GM12873 (cell line): ENCODE measurements around the gene SCNN1B.

ENCODE experiments used
- TF ChIP-seq, protein P1 (sequence below): IDR thresholded peaks from 2 replicates; pipeline ENCODE4 v1.5.1; 2012; ENCODE audit warnings: low read depth, mild to moderate bottlenecking, moderate library complexity, low read length, control low read depth; ENCODE audit not compliant: insufficient read depth; ENCODE audit errors: missing control alignments

Gene SCNN1B

DNA sequence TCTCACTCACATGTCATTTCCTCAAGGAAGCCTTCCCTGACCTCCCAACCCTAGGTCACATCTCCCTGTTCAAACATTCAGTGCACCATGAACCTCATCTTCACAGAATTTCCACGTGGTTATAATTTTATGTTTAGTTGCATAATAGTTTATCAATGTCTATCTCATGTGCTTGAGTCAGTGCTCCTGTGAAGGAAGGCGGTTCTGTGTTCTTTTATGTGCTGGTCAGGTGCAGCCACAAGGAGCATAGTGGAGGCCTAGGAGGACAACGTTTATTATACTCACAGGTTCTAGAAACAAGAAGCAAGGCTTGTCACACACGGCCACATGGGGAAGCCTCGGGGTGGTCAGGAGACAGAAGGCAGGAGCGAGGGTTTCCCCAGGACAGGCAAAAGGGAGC is 34.5 kb upstream of the SCNN1B start:
- TF ChIP-seq, protein P1, sequence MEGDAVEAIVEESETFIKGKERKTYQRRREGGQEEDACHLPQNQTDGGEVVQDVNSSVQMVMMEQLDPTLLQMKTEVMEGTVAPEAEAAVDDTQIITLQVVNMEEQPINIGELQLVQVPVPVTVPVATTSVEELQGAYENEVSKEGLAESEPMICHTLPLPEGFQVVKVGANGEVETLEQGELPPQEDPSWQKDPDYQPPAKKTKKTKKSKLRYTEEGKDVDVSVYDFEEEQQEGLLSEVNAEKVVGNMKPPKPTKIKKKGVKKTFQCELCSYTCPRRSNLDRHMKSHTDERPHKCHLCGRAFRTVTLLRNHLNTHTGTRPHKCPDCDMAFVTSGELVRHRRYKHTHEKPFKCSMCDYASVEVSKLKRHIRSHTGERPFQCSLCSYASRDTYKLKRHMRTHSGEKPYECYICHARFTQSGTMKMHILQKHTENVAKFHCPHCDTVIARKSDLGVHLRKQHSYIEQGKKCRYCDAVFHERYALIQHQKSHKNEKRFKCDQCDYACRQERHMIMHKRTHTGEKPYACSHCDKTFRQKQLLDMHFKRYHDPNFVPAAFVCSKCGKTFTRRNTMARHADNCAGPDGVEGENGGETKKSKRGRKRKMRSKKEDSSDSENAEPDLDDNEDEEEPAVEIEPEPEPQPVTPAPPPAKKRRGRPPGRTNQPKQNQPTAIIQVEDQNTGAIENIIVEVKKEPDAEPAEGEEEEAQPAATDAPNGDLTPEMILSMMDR = no peak

DNA sequence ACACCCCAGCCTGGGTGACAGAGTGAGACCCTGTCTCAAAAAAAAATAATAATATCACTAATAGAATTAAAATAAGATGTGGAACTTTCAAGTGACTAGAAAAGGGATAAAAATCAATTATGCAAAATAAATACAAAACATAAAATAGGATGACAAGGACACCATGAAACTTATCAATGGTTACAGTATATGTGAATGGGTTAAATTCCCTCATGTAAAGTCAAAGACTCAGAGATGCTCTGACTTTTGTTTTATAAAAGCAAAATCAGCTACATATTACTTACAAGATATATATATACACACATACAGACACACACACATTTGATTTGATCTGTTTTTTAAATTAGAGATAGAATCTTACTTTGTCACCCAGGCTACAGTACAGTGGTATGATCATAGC is 33.5 kb upstream of the SCNN1B start:
- TF ChIP-seq, protein P1 = no peak

DNA sequence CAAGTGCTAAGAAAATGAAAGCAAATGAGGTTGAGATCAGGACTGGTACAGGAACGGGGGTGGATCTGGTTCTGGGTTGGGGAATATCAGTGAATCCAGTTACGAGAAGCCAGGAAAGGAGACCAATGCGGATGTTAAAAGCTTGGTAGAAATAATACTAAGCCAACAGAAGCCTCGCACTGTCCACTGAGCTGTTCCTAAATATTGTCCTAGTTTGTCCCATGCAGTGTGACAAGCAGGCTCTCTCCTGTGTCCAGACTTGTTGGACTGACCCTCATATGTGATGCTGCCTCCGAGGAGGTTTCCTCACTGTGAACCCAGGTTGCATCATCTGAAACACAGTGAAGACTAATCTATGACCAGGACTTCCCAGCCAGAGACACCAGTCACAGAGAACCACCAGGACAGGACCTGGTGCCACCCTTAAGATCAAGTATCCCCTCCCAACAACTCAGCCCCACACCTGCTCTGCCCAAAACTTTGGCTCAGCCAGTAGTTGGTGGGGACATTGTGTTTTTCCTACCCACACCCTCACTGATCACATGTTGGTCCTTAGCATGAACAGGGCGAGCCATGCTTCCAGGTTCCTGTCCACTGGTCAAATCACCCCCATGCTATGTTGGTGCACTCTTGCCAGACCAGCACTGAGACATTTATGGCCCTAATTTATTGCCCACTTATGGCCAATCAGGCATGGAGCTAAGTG is 32.7 kb upstream of the SCNN1B start:
- TF ChIP-seq, protein P1 = no peak

DNA sequence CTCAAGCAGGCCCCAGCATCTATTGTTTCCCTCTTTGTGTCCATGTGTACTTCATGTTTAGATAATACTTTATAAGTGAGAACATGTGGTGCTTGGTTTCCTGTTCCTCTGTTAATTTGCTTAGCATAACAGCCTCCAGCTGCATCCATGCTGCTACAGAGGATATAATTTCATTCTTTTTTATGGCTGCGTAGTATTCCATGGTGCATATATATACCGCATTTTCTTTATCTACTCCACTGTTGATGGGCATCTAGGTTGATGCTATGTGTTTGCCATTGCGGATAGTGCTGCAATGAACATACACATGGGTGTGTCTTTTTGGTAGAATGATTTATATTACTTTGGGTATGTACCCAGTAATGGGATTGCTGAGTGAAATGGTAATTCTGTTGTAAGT is 31.4 kb upstream of the SCNN1B start:
- TF ChIP-seq, protein P1 = no peak

DNA sequence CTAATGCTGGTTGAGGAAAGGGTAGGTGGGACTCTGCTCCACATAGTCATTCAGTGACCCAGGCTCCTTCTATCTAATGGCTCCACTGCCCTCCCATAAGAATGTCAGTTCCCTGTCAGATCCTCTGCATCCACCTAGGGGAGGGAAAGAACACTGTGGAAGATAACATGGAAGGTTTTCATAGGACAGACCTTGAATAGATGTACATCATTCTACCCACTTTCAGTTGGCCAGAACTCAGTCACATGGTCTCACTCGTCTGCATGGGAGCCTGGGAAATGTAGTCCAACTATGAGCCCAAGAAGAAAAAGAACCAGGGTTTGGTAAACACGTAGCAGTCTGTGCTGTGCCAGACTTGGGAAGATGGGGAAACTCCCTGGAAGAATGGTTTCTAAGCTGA is 27.1 kb upstream of the SCNN1B start:
- TF ChIP-seq, protein P1 = no peak

DNA sequence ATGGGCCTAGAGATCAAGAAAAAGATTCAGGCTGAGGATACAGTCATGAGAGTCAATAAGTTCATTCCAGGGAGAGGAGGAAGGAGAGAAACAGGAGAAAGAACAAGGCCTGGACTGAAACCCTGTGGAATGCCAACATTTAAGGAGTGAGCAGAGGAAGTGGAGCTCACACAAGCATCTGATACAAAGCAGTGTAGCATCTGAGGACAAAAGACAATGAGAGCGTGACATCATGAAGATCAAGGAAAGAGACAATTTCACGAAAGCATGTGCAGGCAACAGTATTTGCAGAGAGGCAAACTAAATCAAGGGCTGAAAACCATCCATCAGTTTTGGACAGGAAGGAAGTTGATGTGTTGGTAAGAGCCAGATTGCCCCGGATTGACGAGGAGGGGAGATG is 25.3 kb upstream of the SCNN1B start:
- TF ChIP-seq, protein P1 = no peak

DNA sequence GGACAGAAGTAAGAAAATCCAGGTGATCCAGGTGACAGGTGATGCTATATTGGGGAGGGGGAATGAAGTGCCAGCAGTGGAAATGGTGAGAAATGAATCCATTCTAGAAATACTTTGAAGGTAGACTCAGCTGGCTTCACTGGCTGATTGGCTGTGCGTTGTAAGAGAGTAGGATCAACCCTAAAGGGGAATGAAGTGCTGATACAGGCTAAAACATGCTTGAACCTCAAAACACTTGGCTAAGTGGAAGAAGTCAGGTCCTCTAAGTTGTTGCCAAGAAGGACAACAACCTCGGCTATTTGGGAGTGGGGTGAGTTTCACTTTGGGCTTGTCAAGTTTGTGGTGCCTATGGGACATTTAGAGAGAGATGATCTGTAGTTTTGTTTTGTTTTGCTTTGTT is 24.1 kb upstream of the SCNN1B start:
- TF ChIP-seq, protein P1 = no peak
